GM12874 (cell line): ENCODE results near the gene EHD4.

Source experiments
- TF ChIP-seq, protein P1 (sequence below): IDR thresholded peaks from 2 replicates; pipeline ENCODE4 v1.5.1; 2011; ENCODE audit warnings: low read depth, mild to moderate bottlenecking, control low read depth, low read length, moderate library complexity; ENCODE audit not compliant: insufficient read depth

Gene EHD4

GRCh38 chr15:41972253-41973242, at the start of gene EHD4:
Gene EHD4, minus strand, starts transcription at chr15:41972557. Its CDS starts 63 bp downstream, at chr15:41972494.
- TF ChIP-seq, protein P1, sequence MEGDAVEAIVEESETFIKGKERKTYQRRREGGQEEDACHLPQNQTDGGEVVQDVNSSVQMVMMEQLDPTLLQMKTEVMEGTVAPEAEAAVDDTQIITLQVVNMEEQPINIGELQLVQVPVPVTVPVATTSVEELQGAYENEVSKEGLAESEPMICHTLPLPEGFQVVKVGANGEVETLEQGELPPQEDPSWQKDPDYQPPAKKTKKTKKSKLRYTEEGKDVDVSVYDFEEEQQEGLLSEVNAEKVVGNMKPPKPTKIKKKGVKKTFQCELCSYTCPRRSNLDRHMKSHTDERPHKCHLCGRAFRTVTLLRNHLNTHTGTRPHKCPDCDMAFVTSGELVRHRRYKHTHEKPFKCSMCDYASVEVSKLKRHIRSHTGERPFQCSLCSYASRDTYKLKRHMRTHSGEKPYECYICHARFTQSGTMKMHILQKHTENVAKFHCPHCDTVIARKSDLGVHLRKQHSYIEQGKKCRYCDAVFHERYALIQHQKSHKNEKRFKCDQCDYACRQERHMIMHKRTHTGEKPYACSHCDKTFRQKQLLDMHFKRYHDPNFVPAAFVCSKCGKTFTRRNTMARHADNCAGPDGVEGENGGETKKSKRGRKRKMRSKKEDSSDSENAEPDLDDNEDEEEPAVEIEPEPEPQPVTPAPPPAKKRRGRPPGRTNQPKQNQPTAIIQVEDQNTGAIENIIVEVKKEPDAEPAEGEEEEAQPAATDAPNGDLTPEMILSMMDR = peak; percentile 28; the same call in 1 of the 2 replicates

GRCh38 chr15:42021593-42021992, 49.2 kb upstream of the EHD4 start:
- TF ChIP-seq, protein P1 = no peak

GRCh38 chr15:42020713-42021273, 48.4 kb upstream of the EHD4 start, which contains the start of gene PLA2G4E:
Gene PLA2G4E, minus strand, starts transcription at chr15:42021042. Its CDS starts 12 bp downstream, at chr15:42021030.
- TF ChIP-seq, protein P1 = no peak

- TF ChIP-seq, protein P1 = no peak
Observed at GRCh38 chr15:42018306-42019224, 46.2 kb upstream of the EHD4 start.

DNA sequence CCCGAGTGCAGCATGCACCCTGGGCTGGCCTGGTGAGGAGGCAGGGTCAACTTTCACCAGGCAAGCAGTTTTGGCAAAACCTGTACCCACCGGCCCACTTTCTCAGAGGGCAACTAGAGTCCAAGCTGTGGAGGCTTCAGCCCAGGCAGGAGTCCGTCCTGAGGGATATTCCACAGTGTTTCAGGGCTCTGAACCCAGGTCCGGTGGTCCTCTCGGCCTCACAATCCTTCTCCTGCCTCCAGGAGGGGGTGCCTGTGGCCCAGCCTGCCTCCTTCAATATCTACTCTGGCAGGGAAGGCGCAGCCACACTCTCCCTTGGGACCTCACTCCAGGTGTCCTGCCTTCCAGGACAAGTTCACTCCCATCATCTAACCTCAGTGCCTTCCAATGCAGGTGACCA, 44.6 kb upstream of the EHD4 start:
- TF ChIP-seq, protein P1 = no peak

GRCh38 chr15:42014406-42014805, 42.0 kb upstream of the EHD4 start:
- TF ChIP-seq, protein P1 = no peak
